HepG2 (cell line): ENCODE measurements around the gene CDK7. TPM values are rescaled to one million over a fixed set of nuclear protein-coding genes. Genes with fewer than 3 reads are reported as not detected.
A peak's percentile ranks its signal among the peaks of the same experiment; 100 is the strongest.

ENCODE experiments used
- ATAC-seq: fragments of 200-7000 bp; cut with Tn5 transposase; 3 replicates; pipeline ENCODE4 v1.9.1; 2020; ENCODE audit warnings: mild to moderate bottlenecking, moderate library complexity
- BruUV-seq: library from RNA; stranded (reverse); fragments of 400-500 nt; replicated peaks from 2 replicates; lab custom pipeline; 2021; lab: Mats Ljungman, UMichigan
- CTCF ChIA-PET: fragments of 300-600 bp; formaldehyde crosslinking; extraction: SDS; loops from one replicate; lab custom pipeline; 2021; ENCODE audit warnings: low total read pairs, inconsistent platforms, low intra/inter-chr PET ratio; lab: Yijun Ruan, JAX
- POLR2A ChIA-PET: fragments of 350-600 bp; sonication (Branson Sonifier 250); formaldehyde crosslinking; loops from one replicate; lab custom pipeline; 2020; ENCODE audit warnings: antibody characterized with exemption, inconsistent platforms; lab: Yijun Ruan, JAX
- DNase-seq: peaks from one replicate; pipeline ENCODE4 v3.0.0-alpha.2; 2015; ENCODE audit warnings: low spot score
- FAIRE-seq: peaks from 3 replicates; lab custom pipeline; 2011; peaks lifted over from hg19 to GRCh38; lab: Jason Lieb, UNC
- H2AFZ ChIP-seq: one replicate; pipeline ENCODE4 v1.6.1; 2011; ENCODE audit warnings: low read length, inconsistent platforms
- H3K27ac ChIP-seq: fragments of 300-600 bp; 3 replicates; pipeline ENCODE4 v1.8.0; 2011; ENCODE audit warnings: mixed run types, mild to moderate bottlenecking, mixed read lengths, low read length, inconsistent platforms; ENCODE audit not compliant: insufficient read depth; ENCODE audit errors: extremely low read length
- H3K27me3 ChIP-seq, 2 experiments: fragments of 200-600 bp in 1 of 2; 2 replicates in 1 of 2; 3 replicates in 1 of 2; pipeline versions ENCODE4 v1.6.0 to v1.8.0; 2011; ENCODE audit warnings: low read length in 2 of 2, mild to moderate bottlenecking in 2 of 2, moderate library complexity in 2 of 2, inconsistent platforms in 1 of 2; ENCODE audit not compliant: insufficient read depth in 2 of 2, control insufficient read depth in 1 of 2
- H3K36me3 ChIP-seq, 2 experiments: fragments of 200-600 bp in 1 of 2; replicated peaks in 1 of 2; 2 replicates in 1 of 2; 3 replicates in 1 of 2; pipeline versions ENCODE4 v1.5.1 to v1.8.0; 2011; ENCODE audit warnings: low read length in 2 of 2, inconsistent platforms in 1 of 2; ENCODE audit not compliant: insufficient read depth in 2 of 2, control insufficient read depth in 1 of 2
- H3K4me1 ChIP-seq: 2 replicates; pipeline ENCODE4 v1.5.1; 2012; ENCODE audit warnings: low read length, inconsistent platforms; ENCODE audit not compliant: insufficient read depth
- H3K4me2 ChIP-seq: 2 replicates; pipeline ENCODE4 v1.6.0; 2011; ENCODE audit warnings: low read depth, low read length, inconsistent platforms
- H3K4me3 ChIP-seq, 3 experiments: fragments of 200-600 bp in 1 of 3; sonication (generic), shearing (Covaris generic) in 1 of 3; replicated peaks in 1 of 3; 2 replicates each; pipeline ENCODE4 v1.5.1; 2011 to 2016; ENCODE audit warnings: low read length in 3 of 3, inconsistent platforms in 2 of 3, low read depth in 2 of 3, mild to moderate bottlenecking in 2 of 3, control low read depth in 1 of 3, mixed read lengths in 1 of 3; ENCODE audit not compliant: insufficient read depth in 1 of 3
- H3K79me2 ChIP-seq: one replicate; pipeline ENCODE4 v1.6.1; 2011; ENCODE audit warnings: low read length, inconsistent platforms; ENCODE audit not compliant: insufficient read depth
- H3K9ac ChIP-seq: 2 replicates; pipeline ENCODE4 v1.6.0; 2011; ENCODE audit warnings: mild to moderate bottlenecking, low read depth, low read length, inconsistent platforms; ENCODE audit not compliant: insufficient read depth
- H3K9me3 ChIP-seq: 2 replicates; pipeline ENCODE4 v1.5.1; 2012; ENCODE audit warnings: mild to moderate bottlenecking, low read length
- H4K20me1 ChIP-seq: 2 replicates; pipeline ENCODE4 v1.6.0; 2011; ENCODE audit warnings: inconsistent platforms, mild to moderate bottlenecking, low read length, moderate library complexity; ENCODE audit not compliant: insufficient read depth
- ARNT2 ChIP-seq: sonication (generic); formaldehyde crosslinking; IDR thresholded peaks from 2 replicates; pipeline ENCODE4 v1.8.0; 2022; ENCODE audit warnings: mild to moderate bottlenecking, low read depth, missing genetic modification reagents, moderate library complexity
- PRPF4 ChIP-seq: fragments of 200-400 bp; formaldehyde crosslinking; IDR thresholded peaks from 2 replicates; pipeline ENCODE4 v1.6.1; 2016; ENCODE audit warnings: low read length, low read depth; ENCODE audit not compliant: poor library complexity, severe bottlenecking
- STAG1 ChIP-seq: sonication (generic); formaldehyde crosslinking; IDR thresholded peaks from 2 replicates; pipeline ENCODE4 v1.4.0; 2020; ENCODE audit warnings: missing genetic modification reagents
- ZNF512 ChIP-seq: sonication (generic); formaldehyde crosslinking; IDR thresholded peaks from 2 replicates; pipeline ENCODE4 v1.4.0; 2020; ENCODE audit warnings: mild to moderate bottlenecking, missing genetic modification reagents
- ZNF530 ChIP-seq: sonication (generic); formaldehyde crosslinking; IDR thresholded peaks from 2 replicates; pipeline ENCODE4 v1.5.0; 2020; ENCODE audit warnings: low read depth, mild to moderate bottlenecking, missing genetic modification reagents
- ZNF562 ChIP-seq: sonication (generic); formaldehyde crosslinking; IDR thresholded peaks from 2 replicates; pipeline ENCODE4 v1.8.0; 2022; ENCODE audit warnings: missing genetic modification reagents, borderline replicate concordance
- ZNF850 ChIP-seq: sonication (generic); formaldehyde crosslinking; conservative IDR thresholded peaks from 2 replicates; pipeline ENCODE4 v1.9.0; 2021; ENCODE audit warnings: mild to moderate bottlenecking, missing genetic modification reagents
- whole genome bisulfite sequencing: methylation state at CpG from one replicate; pipeline ENCODE4 v1.1.6; 2017; ENCODE audit warnings: low lambda C conversion rate; 5-methylcytosine and 5-hydroxymethylcytosine counted together
- in situ Hi-C: cut with HindIII; loops from 2 replicates; pipeline ENCODE4 v1.10.0; 2017; ENCODE audit warnings: low pct_unique_long_range_greater_than_20kb; ENCODE audit not compliant: extremely low pct_ligation_motif_present
- intact Hi-C: fragments of 100-400 bp; cut with micrococcal nuclease; formaldehyde crosslinking; loops from one replicate; pipeline ENCODE4 v1.10.0; 2022; ENCODE audit not compliant: unreplicated experiment
- polyA plus RNA-seq, 8 experiments: library from polyadenylated mRNA; depleted of rRNA in 3 of 8; stranded (reverse) in 7 of 8; unstranded in 1 of 8; fragments of >200 nt; fragmentation: Illumina TruSeq in 4 of 8; extraction: Trizol in 4 of 8; gene quantifications; 2 replicates each; pipeline versions ENCODE4 v1.2.1 to v1.2.3, GENCODE V29; 2011 to 2016; ENCODE audit warnings: low read depth in 4 of 8, missing spikeins in 1 of 8, mixed read lengths in 1 of 8; ENCODE audit not compliant: insufficient read depth in 1 of 8
- total RNA-seq, 5 experiments: library from RNA; depleted of rRNA; stranded (reverse); fragments of >200 nt; fragmentation: Illumina TruSeq; extraction: Trizol; gene quantifications; 2 replicates each; pipeline ENCODE4 v1.2.3, GENCODE V29; 2016; ENCODE audit warnings: low read depth in 1 of 5

Gene CDK7
- total and polyA plus RNA-seq, 2 of the 13 experiments (the other 11 are each of a cell fraction or from before 2014, with no cell fraction given), result 41.2 to 54.9 TPM

- TF ChIP-seq ZNF512 (CRISPR knock-in tag) (no peak), STAG1 (peak; percentile 65), ZNF530 (CRISPR knock-in tag) (no peak), PRPF4 (no peak), ZNF850 (no peak), ARNT2 (CRISPR knock-in tag) (no peak)
- TF ChIP-seq, all 625 proteins: peak for 10
Observed at GRCh38 chr5:69265931-69266330, 31.2 kb downstream of the CDK7 start (continued).

- DNase-seq (no peak), ATAC-seq (no peak), FAIRE-seq (no peak)
- no peak overlapping the region for H3K4me3 ChIP-seq
- H4K20me1 ChIP-seq, result no peaks in the 10 kb centered on the region
- no peaks in the 10 kb centered on the region for H3K4me1 ChIP-seq
- no peak for TF ChIP-seq ZNF562
- H3K4me2 ChIP-seq, result no peak overlapping the region
- 98% methylated on average over 5 of the region's 5 CpGs for WGBS
- H3K79me2 ChIP-seq, result no peaks in the 10 kb centered on the region
- BruUV-seq, result no TSS peak
- H3K9ac ChIP-seq, result no peak overlapping the region
- H2AFZ ChIP-seq, result no peak overlapping the region
- intact Hi-C loops, result no loop called here
- no peaks in the 10 kb centered on the region for H3K9me3 ChIP-seq
- ChIA-PET CTCF (no interaction called here), POLR2A (no interaction called here)
- in situ Hi-C loops, result no loop called here
- no peak overlapping the region for H3K27ac ChIP-seq
- peaks cover 6 to 50% of the 10 kb centered on the region in 2 experiments for H3K36me3 ChIP-seq
- no peaks in the 10 kb centered on the region; a peak in 1 of 5 replicates for H3K27me3 ChIP-seq
Observed at GRCh38 chr5:69268899-69269298, 34.2 kb downstream of the CDK7 start.
